ENCODE results near the gene CIBAR2.
"Not testable (repeated sequence)": the region's sequence is repeated elsewhere in the genome, so short reads cannot be mapped to it uniquely, and the experiment has no call there.

Gene CIBAR2

GRCh38 chr16:85125570-85126393, 13.5 kb upstream of the CIBAR2 start:
- no peak for TF ChIP-seq CTCF (IDR thresholded peaks at IDR 0.05; ENCODE audit: control extremely low read depth, extremely low read depth, low read depth, missing control alignments)
- DNase-seq (ENCODE audit: extremely low spot score) = no peak
- ChIA-PET POLR2A (no interaction called here), CTCF (interaction anchor here (1.0 to 4.6 kb wide), 5 partner anchors 11 to 302 kb away, joined by 3 to 32 read pairs (median 3); partner anchors contain the start of gene CIBAR2)

- no peak for TF ChIP-seq CTCF (IDR thresholded peaks at IDR 0.05; ENCODE audit: control extremely low read depth, extremely low read depth, low read depth, missing control alignments)
- ChIA-PET CTCF (interaction anchor here (0.9 to 4.6 kb wide), 5 partner anchors 10 to 303 kb away, joined by 3 to 32 read pairs (median 4); partner anchors contain the start of gene CIBAR2), POLR2A (no interaction called here)
- DNase-seq (ENCODE audit: extremely low spot score) = no peak
These were observed 12.5 kb upstream of the CIBAR2 start for GRCh38 chr16:85124636-85125346.

- TF ChIP-seq CTCF (IDR thresholded peaks at IDR 0.05; ENCODE audit: control extremely low read depth, extremely low read depth, low read depth, missing control alignments) = no peak
- ChIA-PET POLR2A (no interaction called here), CTCF (interaction anchor here (0.9 to 4.6 kb wide), 7 partner anchors 9 to 304 kb away, joined by 3 to 32 read pairs (median 3); partner anchors contain the start of gene CIBAR2)
- DNase-seq (ENCODE audit: extremely low spot score) = no peak
These were observed 11.8 kb upstream of the CIBAR2 start for GRCh38 chr16:85123891-85124635.

- DNase-seq (ENCODE audit: extremely low spot score); POLR2A ChIA-PET: not testable (repeated sequence)
- CTCF ChIA-PET = interaction anchor here (0.9 to 4.6 kb wide), 4 partner anchors 9 to 129 kb away, joined by 3 to 32 read pairs (median 7); partner anchors contain the start of gene CIBAR2
These were observed 11.2 kb upstream of the CIBAR2 start for GRCh38 chr16:85123441-85123840.

GRCh38 chr16:85120006-85120340, 7.7 kb upstream of the CIBAR2 start:
- ChIA-PET POLR2A (no interaction called here), CTCF (interaction anchor here (1.0 to 1.7 kb wide), 3 partner anchors 13 to 490 kb away, joined by 3 to 5 read pairs (median 4); no protein-coding TSS in a partner anchor)
- no peak for DNase-seq (ENCODE audit: extremely low spot score)
- no peak for TF ChIP-seq CTCF (IDR thresholded peaks at IDR 0.05; ENCODE audit: control extremely low read depth, extremely low read depth, low read depth, missing control alignments)

- POLR2A ChIA-PET = no interaction called here
- no peak for DNase-seq (ENCODE audit: extremely low spot score)
- no peak for TF ChIP-seq CTCF (IDR thresholded peaks at IDR 0.05; ENCODE audit: control extremely low read depth, extremely low read depth, low read depth, missing control alignments)
- CTCF ChIA-PET = no interaction called here
These were observed 5.1 kb upstream of the CIBAR2 start for GRCh38 chr16:85117418-85117817.
